ENCODE data around the gene LPIN2. TPM values are rescaled to one million over a fixed set of nuclear protein-coding genes. Genes with fewer than 3 reads are reported as not detected.

The LPIN2 gene
- 10 to 100 TPM in 4 of 10 donors, 1 to 10 TPM in 6; 6.8 to 15.9 (median 8.2) TPM for total RNA-seq
- 1 to 10 TPM; 1.9 to 5.0 TPM for polyA plus RNA-seq
- long read RNA-seq, donor 1, partial matches to known transcripts: 3 of 5 reads
- long read RNA-seq, donor 1, other reads (novel, unspliced or antisense): 2 of 5 reads
- long read RNA-seq, donor 2, partial matches to known transcripts: 4 of 6 reads
- long read RNA-seq, donor 2, other reads (novel, unspliced or antisense): 2 of 6 reads
- long read RNA-seq, donor 3, partial matches to known transcripts: 4 of 9 reads
- long read RNA-seq, donor 3, other reads (novel, unspliced or antisense): 5 of 9 reads

- H3K27me3 ChIP-seq: no peaks in the 10 kb centered on the region
- H3K9me3 ChIP-seq: no peaks in the 10 kb centered on the region
- peaks cover 0 to 21% (median 0%) of the 10 kb centered on the region in 9 donors for H3K36me3 ChIP-seq
- intact Hi-C loops (cut with DNase I): loop anchor here in 4 of 10 donors (1.0 to 10.0 kb wide), 7 partner anchors 44 to 234 kb away; partner anchors contain the start of gene MYL12A (in 3 of the 4)
- H3K4me1 ChIP-seq: peaks cover 3 to 84% (median 39%) of the 10 kb centered on the region in 9 donors
- peak within 1 kb of the TSS; percentile 50 to 92 (median 88) for H3K4me3 ChIP-seq
- TF ChIP-seq CTCF (IDR thresholded peaks at IDR 0.05): no peak
- ATAC-seq (peak; percentile 91 to 94 (median 92)), DNase-seq (peak; percentile 99 to 100)
- WGBS, 2 donors: 2% methylated on average over 54 to 78 of the region's 78 CpGs
- peak within 1 kb of the TSS; percentile 57 to 99 (median 95) for H3K27ac ChIP-seq
These were observed at the start of gene LPIN2 for GRCh38 chr18:3013024-3013804. Gene LPIN2 (minus strand): TSS chr18:3013144. CDS start chr18:2960840, 52,304 bp downstream.

- no peak for ATAC-seq
- H3K27ac ChIP-seq: peak overlapping the region in 1 of 10 donors; percentile 87
These were observed 48.8 kb upstream of the LPIN2 start for GRCh38 chr18:3061581-3062312.

DNA sequence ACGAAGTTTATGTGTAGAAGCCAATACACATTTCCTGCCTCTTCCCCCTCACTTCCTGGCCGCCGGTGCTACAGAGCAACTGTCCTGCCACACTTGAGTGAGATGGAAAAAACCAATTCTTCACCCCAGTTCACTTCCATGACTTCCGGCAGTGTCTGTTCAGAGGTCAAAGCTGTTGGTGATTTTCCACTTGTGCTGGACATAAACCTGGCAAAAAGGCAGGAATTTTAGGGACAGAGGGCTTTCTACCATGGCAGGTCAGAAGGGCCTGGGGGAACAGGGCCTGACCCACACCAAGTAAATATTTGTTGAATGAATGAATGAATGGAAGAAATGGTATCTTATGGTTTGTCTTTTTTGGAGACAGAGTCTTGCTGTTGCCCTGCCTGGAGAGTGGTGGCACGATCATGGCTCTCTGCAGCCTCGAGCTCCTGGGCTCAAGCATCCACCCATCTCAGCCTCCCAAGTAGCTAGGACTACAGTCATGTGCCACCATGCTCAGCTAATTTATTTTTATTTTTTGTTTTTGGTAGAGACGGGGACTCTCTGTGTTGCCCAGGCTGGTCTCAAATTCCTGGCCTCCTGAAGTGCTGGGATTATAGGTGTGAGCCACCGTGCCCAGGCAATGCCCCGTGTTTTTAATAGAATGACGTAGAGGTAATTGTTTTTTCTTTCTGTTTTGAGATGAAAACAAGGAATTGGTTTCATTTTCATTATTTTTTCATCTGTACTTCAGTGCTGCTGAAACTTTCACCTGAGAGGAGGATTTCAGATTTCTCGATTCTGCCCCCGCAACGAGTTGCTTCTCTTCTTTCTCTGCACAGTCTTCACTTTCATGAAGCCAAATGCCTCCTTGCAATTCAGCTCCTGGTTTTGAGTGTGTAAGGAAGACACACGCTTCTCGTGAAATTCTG is 48.0 kb upstream of the LPIN2 start:
- Histone ChIP-seq H3K4me3 (no peak overlapping the region), H3K36me3 (no peaks in the 10 kb centered on the region), H3K27me3 (no peaks in the 10 kb centered on the region), H3K27ac (peak overlapping the region in 8 of 10 donors; percentile 21 to 87 (median 34)), H3K9me3 (no peaks in the 10 kb centered on the region), H3K4me1 (peaks cover 0 to 47% (median 12%) of the 10 kb centered on the region in 9 donors)
- 76 to 83% methylated on average over 15 of the region's 15 CpGs for WGBS, 2 donors
- intact Hi-C loops (cut with DNase I): loop anchor here (2.0 to 10.0 kb wide), 9 partner anchors 44 to 129 kb away; partner anchors contain the start of gene LPIN2 (in 3 of the 10)
- no peak for TF ChIP-seq CTCF (IDR thresholded peaks at IDR 0.05)
- peak in 5 of 8 donors; percentile 13 to 61 (median 43) for ATAC-seq
- no peak for DNase-seq

More at GRCh38 chr18:3061581-3062312, 48.8 kb upstream of the LPIN2 start:
- no peaks in the 10 kb centered on the region for H3K9me3 ChIP-seq
- H3K36me3 ChIP-seq: peaks cover 0 to 6% (median 0%) of the 10 kb centered on the region in 9 donors
- no peak for TF ChIP-seq CTCF (IDR thresholded peaks at IDR 0.05)
- 83% methylated on average over 11 of the region's 11 CpGs for WGBS, 2 donors
- DNase-seq: no peak
- H3K27me3 ChIP-seq: no peaks in the 10 kb centered on the region
- H3K4me3 ChIP-seq: no peak overlapping the region
- peaks cover 0 to 47% (median 12%) of the 10 kb centered on the region in 9 donors for H3K4me1 ChIP-seq
- intact Hi-C loops (cut with DNase I): loop anchor here (1.0 to 10.0 kb wide), 12 partner anchors 44 to 185 kb away; partner anchors contain the start of gene LPIN2 (in 3 of the 10)
